Spleen (tissue), 7 donors: Measurements from ENCODE around the gene PREP.

Source experiments
- POLR2A ChIP-seq, 3 donors: fragments of 450-650 bp; IDR thresholded peaks; one replicate each; pipeline ENCODE4 v1.5.1; 2017; ENCODE audit warnings: antibody characterized with exemption in 3 of 3, mild to moderate bottlenecking in 1 of 3
- POLR2AphosphoS5 ChIP-seq, 3 donors: sonication (generic); formaldehyde crosslinking; IDR thresholded peaks; one replicate each; pipeline ENCODE4 v1.5.1; 2017; ENCODE audit warnings: antibody characterized with exemption in 3 of 3
- TF ChIP-seq, protein P1 (sequence below), 11 experiments: fragments of 200-600 bp in 7 of 11; fragments of 450-650 bp in 4 of 11; sonication (generic) in 4 of 11; IDR thresholded peaks in 8 of 11; conservative IDR thresholded peaks in 3 of 11; 1 replicate in 7 of 11; 2 replicates in 4 of 11; pipeline versions ENCODE4 v1.4.0 to v1.8.0; 2016 to 2021; ENCODE audit warnings: antibody characterized with exemption in 11 of 11, inconsistent platforms in 4 of 11, mild to moderate bottlenecking in 1 of 11
- donor health status: DM: no; HTN: no; CAD: no; lungs with moderate emphysema.
- donor health status: DM: no; HTN: no; CAD: no.
- donor health status: DM: no; HTN: no; CAD: no.

DNA sequence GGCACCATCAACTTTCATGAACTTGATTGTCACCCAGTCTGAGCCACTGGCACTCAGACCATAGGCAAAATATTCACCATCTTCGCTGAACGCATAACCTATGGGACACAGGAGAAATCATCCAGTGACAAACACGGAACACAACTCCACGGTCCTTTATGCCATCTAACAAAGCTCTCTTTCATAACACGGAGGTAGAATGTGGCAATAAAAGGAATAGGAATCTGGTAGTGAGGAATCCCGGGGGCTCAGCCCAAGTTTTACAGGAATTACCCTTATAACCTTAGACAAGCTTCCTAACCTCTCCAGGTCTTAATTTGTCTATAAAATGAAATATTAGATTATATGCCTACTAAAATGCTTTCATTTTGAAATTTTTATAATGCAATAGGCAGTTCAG, 29.4 kb downstream of the PREP start:
- TF ChIP-seq, protein P1, sequence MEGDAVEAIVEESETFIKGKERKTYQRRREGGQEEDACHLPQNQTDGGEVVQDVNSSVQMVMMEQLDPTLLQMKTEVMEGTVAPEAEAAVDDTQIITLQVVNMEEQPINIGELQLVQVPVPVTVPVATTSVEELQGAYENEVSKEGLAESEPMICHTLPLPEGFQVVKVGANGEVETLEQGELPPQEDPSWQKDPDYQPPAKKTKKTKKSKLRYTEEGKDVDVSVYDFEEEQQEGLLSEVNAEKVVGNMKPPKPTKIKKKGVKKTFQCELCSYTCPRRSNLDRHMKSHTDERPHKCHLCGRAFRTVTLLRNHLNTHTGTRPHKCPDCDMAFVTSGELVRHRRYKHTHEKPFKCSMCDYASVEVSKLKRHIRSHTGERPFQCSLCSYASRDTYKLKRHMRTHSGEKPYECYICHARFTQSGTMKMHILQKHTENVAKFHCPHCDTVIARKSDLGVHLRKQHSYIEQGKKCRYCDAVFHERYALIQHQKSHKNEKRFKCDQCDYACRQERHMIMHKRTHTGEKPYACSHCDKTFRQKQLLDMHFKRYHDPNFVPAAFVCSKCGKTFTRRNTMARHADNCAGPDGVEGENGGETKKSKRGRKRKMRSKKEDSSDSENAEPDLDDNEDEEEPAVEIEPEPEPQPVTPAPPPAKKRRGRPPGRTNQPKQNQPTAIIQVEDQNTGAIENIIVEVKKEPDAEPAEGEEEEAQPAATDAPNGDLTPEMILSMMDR (IDR thresholded peaks at IDR 0.05 in 8 of 11, conservative IDR thresholded peaks at IDR 0.05 in 3 of 11), result no peak
- TF ChIP-seq POLR2AphosphoS5 (IDR thresholded peaks at IDR 0.05) (no peak), POLR2A (IDR thresholded peaks at IDR 0.05) (no peak)
